Epidermal melanocyte (primary cell): ENCODE results near the gene ZNF20.
"Not testable (repeated sequence)": the region's sequence is repeated elsewhere in the genome, so short reads cannot be mapped to it uniquely, and the experiment has no call there.

Source experiments
- DNase-seq: peaks from one replicate; pipeline ENCODE4 v3.0.0; 2011; ENCODE audit warnings: low spot score; ENCODE audit not compliant: insufficient read length

ZNF20 gene

GRCh38 chr19:12113121-12113520 is 27.0 kb downstream of the ZNF20 start:
- no peak for DNase-seq

- no peak for DNase-seq
Observed at GRCh38 chr19:12112701-12113100, 27.4 kb downstream of the ZNF20 start.

GRCh38 chr19:12111943-12112637 is 28.1 kb downstream of the ZNF20 start:
- DNase-seq = no peak

GRCh38 chr19:12111176-12111575 is 29.0 kb downstream of the ZNF20 start:
- no peak for DNase-seq

GRCh38 chr19:12103909-12104308 is 36.2 kb downstream of the ZNF20 start:
- DNase-seq = not testable (repeated sequence)

GRCh38 chr19:12098040-12098439 is 42.1 kb downstream of the ZNF20 start:
- no peak for DNase-seq

GRCh38 chr19:12095111-12095790 is 44.9 kb downstream of the ZNF20 start:
- DNase-seq = no peak

GRCh38 chr19:12093777-12094176 is 46.4 kb downstream of the ZNF20 start:
- no peak for DNase-seq

GRCh38 chr19:12092956-12093355 is 47.2 kb downstream of the ZNF20 start:
- no peak for DNase-seq

- peak; percentile 81 for DNase-seq
Observed at GRCh38 chr19:12092065-12092867, 47.9 kb downstream of the ZNF20 start.

GRCh38 chr19:12090807-12091206 is 49.3 kb downstream of the ZNF20 start:
- no peak for DNase-seq

- DNase-seq = no peak
Observed at GRCh38 chr19:12085074-12085818, 54.9 kb downstream of the ZNF20 start.

- not testable (repeated sequence) for DNase-seq
Observed at GRCh38 chr19:12083336-12083735, 56.8 kb downstream of the ZNF20 start.
